ENCODE data around the gene TMEM59L.

- no peak for TF ChIP-seq POLR2A (IDR thresholded peaks at IDR 0.05; ENCODE audit: low read depth, low read length)
- no peak for TF ChIP-seq EP300 (IDR thresholded peaks at IDR 0.05; ENCODE audit: borderline replicate concordance in 1 of 2, control insufficient read depth in 1 of 2, low read depth in 2 of 2, low read length in 2 of 2)
- no peak for TF ChIP-seq CTCF (IDR thresholded peaks at IDR 0.05 in 2 of 3, conservative IDR thresholded peaks at IDR 0.05 in 1 of 3; ENCODE audit: control insufficient read depth in 2 of 3, extremely low read depth in 1 of 3, insufficient read depth in 1 of 3, low read depth in 3 of 3, low read length in 3 of 3)
- no peak for TF ChIP-seq IRF3 (IDR thresholded peaks at IDR 0.05)
- TF ChIP-seq MYC (IDR thresholded peaks at IDR 0.05; ENCODE audit: insufficient read depth, insufficient read length, insufficient replicate concordance, low read length, severe bottlenecking) = no peak
- no peak for TF ChIP-seq REST (IDR thresholded peaks at IDR 0.05; ENCODE audit: low read depth, low read length)
- no peak for TF ChIP-seq YY1 (IDR thresholded peaks at IDR 0.05; ENCODE audit: low read depth, low read length)
- TF ChIP-seq MLLT1 (IDR thresholded peaks at IDR 0.05) = no peak
- no peak for TF ChIP-seq CHD1 (IDR thresholded peaks at IDR 0.05; ENCODE audit: low read depth, low read length)
Observed at GRCh38 chr19:18665771-18666202, 53.1 kb downstream of the TMEM59L start.
